Measurements from ENCODE around the gene SMU1.

GRCh38 chr9:33120620-33121019, 44.1 kb upstream of the SMU1 start:
- TF ChIP-seq CTCF (IDR thresholded peaks at IDR 0.05; ENCODE audit: poor library complexity) = no peak
- TF ChIP-seq EZH2phosphoT487 (IDR thresholded peaks at IDR 0.05; ENCODE audit: low read depth, severe bottlenecking, unreplicated experiment) = no peak
- no peak for TF ChIP-seq EZH2 (IDR thresholded peaks at IDR 0.05; ENCODE audit: borderline replicate concordance)

All from hepatocyte (in vitro differentiated cells).